HEK293T (cell line): ENCODE measurements around the gene CEBPE.

Experiments
- CTCF ChIA-PET: fragments of 350-600 bp; formaldehyde crosslinking; extraction: SDS; loops from one replicate; lab custom pipeline; 2021; ENCODE audit warnings: antibody characterized with exemption, inconsistent platforms; lab: Yijun Ruan, JAX
- POLR2A ChIA-PET: fragments of 350-600 bp; formaldehyde crosslinking; extraction: SDS; loops from one replicate; lab custom pipeline; 2020; ENCODE audit warnings: antibody characterized with exemption, inconsistent platforms; lab: Yijun Ruan, JAX
- DNase-seq: peaks from one replicate; pipeline ENCODE4 v3.0.0; 2012; ENCODE audit warnings: mixed read lengths; ENCODE audit errors: extremely low spot score
- ARNT ChIP-seq: fragments of 450-650 bp; IDR thresholded peaks from 2 replicates; pipeline ENCODE4 v1.6.1; 2017; ENCODE audit warnings: mild to moderate bottlenecking
- BHLHE40 ChIP-seq: fragments of 450-650 bp; IDR thresholded peaks from 2 replicates; pipeline ENCODE4 v1.6.1; 2016; ENCODE audit warnings: mild to moderate bottlenecking, moderate library complexity, borderline replicate concordance
- CTBP1 ChIP-seq: fragments of 450-650 bp; IDR thresholded peaks from 2 replicates; pipeline ENCODE4 v1.6.1; 2016; ENCODE audit warnings: borderline replicate concordance
- ELF4 ChIP-seq: fragments of 450-650 bp; IDR thresholded peaks from 2 replicates; pipeline ENCODE4 v1.6.1; 2017; ENCODE audit warnings: antibody characterized with exemption
- FOXA1 ChIP-seq: fragments of 450-650 bp; IDR thresholded peaks from 2 replicates; pipeline ENCODE4 v1.6.1; 2016; ENCODE audit warnings: mild to moderate bottlenecking
- FOXK2 ChIP-seq: fragments of 450-650 bp; IDR thresholded peaks from 2 replicates; pipeline ENCODE4 v1.6.1; 2016; ENCODE audit warnings: mild to moderate bottlenecking
- FOXM1 ChIP-seq: fragments of 450-650 bp; IDR thresholded peaks from 2 replicates; pipeline ENCODE4 v1.6.1; 2017; ENCODE audit warnings: mild to moderate bottlenecking, borderline replicate concordance
- HDGF ChIP-seq: fragments of 450-650 bp; IDR thresholded peaks from 2 replicates; pipeline ENCODE4 v1.6.1; 2017; ENCODE audit warnings: antibody characterized with exemption, borderline replicate concordance
- L3MBTL2 ChIP-seq: fragments of 450-650 bp; conservative IDR thresholded peaks from 2 replicates; pipeline ENCODE4 v1.6.1; 2016; ENCODE audit warnings: mild to moderate bottlenecking
- LEF1 ChIP-seq: fragments of 450-650 bp; IDR thresholded peaks from 2 replicates; pipeline ENCODE4 v1.6.1; 2017; ENCODE audit warnings: mild to moderate bottlenecking, borderline replicate concordance
- NFRKB ChIP-seq: fragments of 450-650 bp; IDR thresholded peaks from 2 replicates; pipeline ENCODE4 v1.6.1; 2016; ENCODE audit warnings: mild to moderate bottlenecking, moderate library complexity
- SP1 ChIP-seq: fragments of 450-650 bp; IDR thresholded peaks from 2 replicates; pipeline ENCODE4 v1.6.1; 2017
- SUZ12 ChIP-seq: fragments of 450-650 bp; IDR thresholded peaks from 2 replicates; pipeline ENCODE4 v1.6.1; 2016; ENCODE audit warnings: mild to moderate bottlenecking
- TARDBP ChIP-seq: fragments of 450-650 bp; IDR thresholded peaks from 2 replicates; pipeline ENCODE4 v1.6.1; 2016
- ZNF384 ChIP-seq: fragments of 450-650 bp; IDR thresholded peaks from 2 replicates; pipeline ENCODE4 v1.6.1; 2016
- TF ChIP-seq, protein P1 (sequence below): fragments of 450-650 bp; IDR thresholded peaks from 2 replicates; pipeline ENCODE4 v1.6.1; 2016

The CEBPE gene

GRCh38 chr14:23091294-23092225, 27.5 kb downstream of the CEBPE start:
- no peak for TF ChIP-seq CTBP1
- no peak for TF ChIP-seq ARNT
- POLR2A ChIA-PET: interaction anchor here (0.9 to 1.6 kb wide), 3 partner anchors 11 to 20 kb away, joined by 3 to 5 read pairs (median 4); no protein-coding TSS in a partner anchor
- CTCF ChIA-PET: interaction anchor here (0.7 to 3.2 kb wide), 4 partner anchors 15 to 245 kb away, joined by 4 to 19 read pairs (median 6); no protein-coding TSS in a partner anchor

GRCh38 chr14:23090254-23090636, 28.8 kb downstream of the CEBPE start:
- CTCF ChIA-PET: interaction anchor here (1.3 to 3.2 kb wide), 2 partner anchors 13 to 22 kb away, joined by 7 to 19 read pairs; no protein-coding TSS in a partner anchor
- no peak for DNase-seq
- POLR2A ChIA-PET: interaction anchor here (1.6 kb wide), 1 partner anchor 19 kb away, joined by 5 read pairs; no protein-coding TSS in a partner anchor
- TF ChIP-seq L3MBTL2: no peak
- TF ChIP-seq FOXK2: no peak
- no peak for TF ChIP-seq FOXM1
- no peak for TF ChIP-seq ZNF384
- no peak for TF ChIP-seq LEF1
- TF ChIP-seq SUZ12: no peak
- no peak for TF ChIP-seq ELF4
- no peak for TF ChIP-seq ARNT
- no peak for TF ChIP-seq NFRKB
- TF ChIP-seq TARDBP: no peak
- TF ChIP-seq HDGF: no peak
- TF ChIP-seq BHLHE40: no peak
- TF ChIP-seq CTBP1: no peak
- no peak for TF ChIP-seq SP1

More at GRCh38 chr14:23091294-23092225, 27.5 kb downstream of the CEBPE start:
- no peak for DNase-seq

GRCh38 chr14:23089498-23090253, 29.4 kb downstream of the CEBPE start:
- DNase-seq: no peak
- TF ChIP-seq CTBP1: no peak
- TF ChIP-seq BHLHE40: no peak
- no peak for TF ChIP-seq SP1
- no peak for TF ChIP-seq NFRKB
- no peak for TF ChIP-seq ELF4
- TF ChIP-seq SUZ12: no peak
- no peak for TF ChIP-seq FOXM1
- TF ChIP-seq L3MBTL2: no peak
- ChIA-PET CTCF (interaction anchor here (1.3 to 3.2 kb wide), 2 partner anchors 13 to 21 kb away, joined by 7 to 19 read pairs; no protein-coding TSS in a partner anchor), POLR2A (interaction anchor here (1.6 kb wide), 1 partner anchor 18 kb away, joined by 5 read pairs; no protein-coding TSS in a partner anchor)

DNA sequence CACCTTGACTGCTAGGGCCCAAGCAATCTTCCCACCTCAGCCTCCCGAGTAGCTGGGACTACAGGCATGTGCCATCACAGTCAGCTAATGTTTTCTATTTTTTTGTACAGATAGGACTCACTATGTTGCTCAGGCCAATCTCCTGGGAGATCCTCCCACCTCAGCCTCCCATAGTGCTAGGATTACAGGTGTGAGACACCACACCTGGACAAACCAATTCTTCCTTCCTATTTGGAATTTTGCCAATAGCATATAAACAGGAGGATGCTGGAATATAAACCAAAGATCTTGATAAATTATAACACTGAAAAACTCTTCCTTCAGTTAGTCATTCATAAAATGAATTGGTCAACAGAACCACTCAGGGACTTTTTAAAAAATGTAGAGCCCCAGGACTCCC, 32.5 kb downstream of the CEBPE start:
- POLR2A ChIA-PET: interaction anchor here (2.9 kb wide), 1 partner anchor 9 kb away, joined by 27 read pairs; the partner anchor contains the start of genes ACIN1 and C14orf119
- CTCF ChIA-PET: interaction anchor here (0.7 kb wide), 1 partner anchor 9 kb away, joined by 3 read pairs; no protein-coding TSS in a partner anchor
- TF ChIP-seq CTBP1 (no peak), FOXM1 (no peak), LEF1 (no peak), SP1 (no peak), FOXA1 (no peak), FOXK2 (no peak)
- DNase-seq: no peak

- DNase-seq: no peak
- ChIA-PET POLR2A (interaction anchor here (2.9 kb wide), 1 partner anchor 10 kb away, joined by 27 read pairs; the partner anchor contains the start of genes ACIN1 and C14orf119), CTCF (interaction anchor here (1.0 kb wide), 1 partner anchor 9 kb away, joined by 5 read pairs; no protein-coding TSS in a partner anchor)
- TF ChIP-seq, protein P1, sequence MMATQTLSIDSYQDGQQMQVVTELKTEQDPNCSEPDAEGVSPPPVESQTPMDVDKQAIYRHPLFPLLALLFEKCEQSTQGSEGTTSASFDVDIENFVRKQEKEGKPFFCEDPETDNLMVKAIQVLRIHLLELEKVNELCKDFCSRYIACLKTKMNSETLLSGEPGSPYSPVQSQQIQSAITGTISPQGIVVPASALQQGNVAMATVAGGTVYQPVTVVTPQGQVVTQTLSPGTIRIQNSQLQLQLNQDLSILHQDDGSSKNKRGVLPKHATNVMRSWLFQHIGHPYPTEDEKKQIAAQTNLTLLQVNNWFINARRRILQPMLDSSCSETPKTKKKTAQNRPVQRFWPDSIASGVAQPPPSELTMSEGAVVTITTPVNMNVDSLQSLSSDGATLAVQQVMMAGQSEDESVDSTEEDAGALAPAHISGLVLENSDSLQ: no peak
- TF ChIP-seq ZNF384: no peak
- TF ChIP-seq ELF4: no peak
- TF ChIP-seq ARNT: no peak
- no peak for TF ChIP-seq FOXM1
Measured at GRCh38 chr14:23085458-23085857, 33.6 kb downstream of the CEBPE start.

GRCh38 chr14:23080474-23080873, 38.6 kb downstream of the CEBPE start:
- CTCF ChIA-PET: interaction anchor here (1.0 kb wide), 1 partner anchor 12 kb away, joined by 3 read pairs; no protein-coding TSS in a partner anchor
- no peak for DNase-seq
- TF ChIP-seq FOXA1: no peak
- no peak for TF ChIP-seq ELF4
- no peak for TF ChIP-seq SUZ12
- POLR2A ChIA-PET: interaction anchor here (1.2 to 3.1 kb wide), 3 partner anchors 9 to 15 kb away, joined by 3 to 18 read pairs (median 3); partner anchors contain the start of genes ACIN1 and C14orf119

- TF ChIP-seq LEF1: no peak
- TF ChIP-seq TARDBP: no peak
- no peak for TF ChIP-seq L3MBTL2
- no peak for TF ChIP-seq ELF4
- no peak for TF ChIP-seq HDGF
- no peak for TF ChIP-seq NFRKB
- TF ChIP-seq FOXK2: no peak
- TF ChIP-seq CTBP1: no peak
- no peak for TF ChIP-seq ZNF384
- no peak for TF ChIP-seq BHLHE40
- TF ChIP-seq SUZ12: no peak
- no peak for TF ChIP-seq FOXM1
- TF ChIP-seq FOXA1: no peak
- TF ChIP-seq SP1: no peak
- TF ChIP-seq ARNT: no peak
- POLR2A ChIA-PET: no interaction called here
- CTCF ChIA-PET: interaction anchor here (1.0 kb wide), 1 partner anchor 11 kb away, joined by 3 read pairs; no protein-coding TSS in a partner anchor
- no peak for DNase-seq
Measured at GRCh38 chr14:23079716-23080115, 39.3 kb downstream of the CEBPE start.
